HUES6 (cell line): ENCODE measurements around the gene GNA12.
"Not testable (repeated sequence)": the region's sequence is repeated elsewhere in the genome, so short reads cannot be mapped to it uniquely, and the experiment has no call there.

Source experiments
- H3K27ac ChIP-seq: 2 replicates; pipeline ENCODE4 v1.7.0; 2013; ENCODE audit warnings: low read depth, mild to moderate bottlenecking, low read length, inconsistent platforms
- H3K27me3 ChIP-seq: 2 replicates; pipeline ENCODE4 v1.6.1; 2013; ENCODE audit warnings: low read length; ENCODE audit not compliant: control insufficient read depth, insufficient read depth
- H3K36me3 ChIP-seq: 2 replicates; pipeline ENCODE4 v1.6.1; 2013; ENCODE audit warnings: low read length; ENCODE audit not compliant: control insufficient read depth, insufficient read depth
- H3K4me1 ChIP-seq: 2 replicates; pipeline ENCODE4 v1.6.1; 2013; ENCODE audit warnings: low read length; ENCODE audit not compliant: control insufficient read depth, insufficient read depth
- H3K4me3 ChIP-seq: 2 replicates; pipeline ENCODE4 v1.5.1; 2013; ENCODE audit warnings: low read depth, low read length
- H3K9ac ChIP-seq: one replicate; pipeline ENCODE4 v1.6.1; 2013; ENCODE audit warnings: mild to moderate bottlenecking, low read length
- H3K9me3 ChIP-seq: 2 replicates; pipeline ENCODE4 v1.6.1; 2013; ENCODE audit warnings: low read depth, low read length; ENCODE audit not compliant: control insufficient read depth, insufficient read depth

GNA12 gene

GRCh38 chr7:2738766-2739549, 105.2 kb downstream of the GNA12 start:
- Histone ChIP-seq H3K36me3 (peaks cover 2% of the 10 kb centered on the region; the same call in 1 of the 2 replicates), H3K9ac (no peak overlapping the region), H3K4me1 (peaks cover 7% of the 10 kb centered on the region; the same call in 1 of the 2 replicates), H3K9me3 (no peaks in the 10 kb centered on the region; the same call in 1 of the 2 replicates), H3K4me3 (no peak overlapping the region), H3K27me3 (no peaks in the 10 kb centered on the region), H3K27ac (no peak overlapping the region)

DNA sequence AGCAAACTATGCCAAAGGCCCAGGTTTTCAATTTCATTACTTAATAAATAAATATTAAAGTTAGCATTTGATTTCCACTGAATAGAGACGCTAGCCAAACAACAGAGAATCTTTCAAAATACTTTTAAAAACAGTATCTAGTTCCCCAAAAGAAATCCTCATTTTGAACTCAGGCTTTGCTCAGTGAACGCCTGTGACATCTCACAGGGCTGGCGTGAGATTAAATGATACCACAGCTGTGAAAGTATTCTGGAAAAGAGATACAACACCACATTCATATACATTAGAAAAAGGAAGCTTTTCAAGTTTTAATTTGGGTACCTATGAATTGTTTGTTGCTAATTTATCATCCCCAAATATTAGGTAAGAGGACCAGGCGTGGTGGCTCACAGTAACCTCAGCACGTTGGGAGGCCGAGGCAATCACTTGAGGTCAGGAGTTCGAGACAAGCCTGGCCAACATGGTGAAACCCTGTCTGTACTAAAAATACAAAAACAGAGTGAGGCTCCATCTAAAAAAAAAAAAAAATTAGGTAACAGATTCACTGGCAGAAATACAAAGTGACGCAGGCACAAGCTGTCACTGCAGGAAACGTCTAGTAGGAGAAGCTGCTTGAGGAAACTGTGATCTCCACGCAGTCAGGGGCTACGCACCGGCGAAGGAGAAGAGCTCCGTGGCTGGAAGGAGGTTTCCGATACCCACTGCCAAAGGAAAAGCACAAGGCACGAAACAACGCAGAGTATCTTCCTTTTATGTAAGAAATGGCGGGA, 106.2 kb downstream of the GNA12 start:
- no peak overlapping the region for H3K4me3 ChIP-seq
- peaks cover 2% of the 10 kb centered on the region; the same call in 1 of the 2 replicates for H3K36me3 ChIP-seq
- H3K4me1 ChIP-seq, result peaks cover 11% of the 10 kb centered on the region; the same call in 1 of the 2 replicates
- H3K27ac ChIP-seq, result no peak overlapping the region
- H3K27me3 ChIP-seq, result no peaks in the 10 kb centered on the region
- no peaks in the 10 kb centered on the region; the same call in 1 of the 2 replicates for H3K9me3 ChIP-seq
- H3K9ac ChIP-seq, result no peak overlapping the region

DNA sequence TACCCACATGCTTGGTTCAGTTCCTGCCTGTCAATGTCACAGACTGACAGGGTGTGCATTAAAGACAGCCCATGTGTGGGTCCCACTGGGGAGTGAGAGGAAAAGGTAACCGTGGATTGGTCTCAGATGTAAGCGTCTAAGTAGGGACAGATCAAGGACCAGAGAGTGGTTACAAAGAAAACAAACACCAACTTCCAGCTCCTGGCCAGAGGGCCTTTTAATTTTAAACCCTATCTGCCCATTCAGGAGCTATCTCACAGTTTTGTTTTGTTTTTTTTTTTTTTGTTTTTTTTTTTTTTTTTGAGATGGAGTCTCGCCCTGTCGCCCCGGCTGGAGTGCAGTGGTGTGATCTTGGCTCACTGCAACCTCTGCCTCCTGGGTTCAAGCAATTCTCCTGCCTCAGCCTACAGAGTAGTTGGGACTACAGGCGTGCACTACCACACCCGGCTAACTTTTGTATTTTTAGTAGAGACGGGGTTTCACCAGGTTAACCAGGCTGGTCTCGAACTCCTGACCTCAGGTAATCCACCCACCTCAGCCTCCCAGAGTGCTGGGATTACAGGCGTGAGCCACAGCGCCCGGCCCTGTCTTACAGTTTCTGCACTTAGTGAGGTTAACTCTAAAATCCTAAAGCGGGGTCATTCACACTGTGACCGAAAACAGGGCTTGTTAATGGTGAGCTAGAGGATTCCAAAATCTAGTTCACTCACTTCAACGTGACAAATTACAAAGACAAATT, 106.9 kb downstream of the GNA12 start:
- H3K4me1 ChIP-seq, result peaks cover 11% of the 10 kb centered on the region; the same call in 1 of the 2 replicates
- not testable (repeated sequence) for H3K27ac ChIP-seq, H3K4me3 ChIP-seq, H3K36me3 ChIP-seq, H3K9ac ChIP-seq, H3K27me3 ChIP-seq, H3K9me3 ChIP-seq

- H3K9me3 ChIP-seq, result no peaks in the 10 kb centered on the region
- no peak overlapping the region for H3K9ac ChIP-seq
- no peaks in the 10 kb centered on the region for H3K27me3 ChIP-seq
- H3K36me3 ChIP-seq, result peaks cover 4% of the 10 kb centered on the region
- peaks cover 11% of the 10 kb centered on the region; the same call in 1 of the 2 replicates for H3K4me1 ChIP-seq
- H3K27ac ChIP-seq, result no peak overlapping the region
- H3K4me3 ChIP-seq, result no peak overlapping the region
Observed at GRCh38 chr7:2736411-2736914, 107.6 kb downstream of the GNA12 start.

- Histone ChIP-seq H3K4me3 (no peak overlapping the region), H3K4me1 (peaks cover 11% of the 10 kb centered on the region; the same call in 1 of the 2 replicates), H3K27me3 (no peaks in the 10 kb centered on the region), H3K9me3 (no peaks in the 10 kb centered on the region), H3K27ac (no peak overlapping the region), H3K36me3 (peaks cover 11% of the 10 kb centered on the region), H3K9ac (no peak overlapping the region)
Observed at GRCh38 chr7:2735744-2736143, 108.4 kb downstream of the GNA12 start.

- Histone ChIP-seq H3K36me3 (peaks cover 19% of the 10 kb centered on the region), H3K4me1 (peaks cover 11% of the 10 kb centered on the region; the same call in 1 of the 2 replicates), H3K4me3 (no peak overlapping the region), H3K27ac (no peak overlapping the region), H3K9me3 (no peaks in the 10 kb centered on the region), H3K9ac (no peak overlapping the region), H3K27me3 (no peaks in the 10 kb centered on the region)
Observed at GRCh38 chr7:2734751-2735571, 109.1 kb downstream of the GNA12 start.

- no peaks in the 10 kb centered on the region for H3K9me3 ChIP-seq
- no peaks in the 10 kb centered on the region for H3K27me3 ChIP-seq
- H3K4me1 ChIP-seq, result peaks cover 18% of the 10 kb centered on the region; the same call in 1 of the 2 replicates
- H3K36me3 ChIP-seq, result peaks cover 24% of the 10 kb centered on the region
- H3K27ac ChIP-seq, result no peak overlapping the region
- H3K4me3 ChIP-seq, result no peak overlapping the region
- no peak overlapping the region for H3K9ac ChIP-seq
Observed at GRCh38 chr7:2734084-2734686, 109.9 kb downstream of the GNA12 start.

DNA sequence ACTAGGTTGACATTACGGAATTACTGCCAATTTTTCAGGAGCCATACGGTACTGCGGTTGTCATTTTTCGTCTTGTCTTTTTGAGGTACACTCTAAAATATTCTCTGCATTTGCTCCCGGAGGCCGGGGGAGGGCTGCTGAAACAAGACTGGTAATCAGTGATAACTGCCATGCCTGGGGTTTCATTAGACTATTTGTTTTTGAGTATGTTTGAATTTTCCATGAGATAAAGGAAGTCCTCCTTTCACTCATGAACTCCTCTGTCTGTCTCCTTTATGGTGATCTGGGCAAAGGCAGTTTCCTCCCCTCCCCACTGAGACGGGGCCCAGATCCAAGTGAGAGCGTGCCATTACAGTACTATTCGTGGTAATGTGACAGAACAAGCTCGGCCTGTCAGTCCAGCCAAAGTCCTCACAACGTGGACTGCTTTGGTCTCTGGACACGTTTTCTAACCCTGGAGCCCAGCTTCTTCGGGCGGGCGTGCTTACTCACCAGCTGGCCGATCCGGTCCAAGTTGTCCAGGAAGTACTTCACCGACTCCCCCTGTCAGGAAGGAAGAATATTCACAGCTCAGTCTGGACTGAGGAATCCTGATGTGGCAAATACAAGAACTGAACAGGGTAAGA, 111.0 kb downstream of the GNA12 start:
- Histone ChIP-seq H3K9me3 (no peaks in the 10 kb centered on the region), H3K36me3 (peaks cover 29% of the 10 kb centered on the region), H3K27ac (0 out of 2 replicates have a peak overlapping the region, but pooled peaks have one; percentile 21), H3K9ac (no peak overlapping the region), H3K27me3 (no peaks in the 10 kb centered on the region), H3K4me1 (peaks cover 18% of the 10 kb centered on the region; the same call in 1 of the 2 replicates), H3K4me3 (no peak overlapping the region)

DNA sequence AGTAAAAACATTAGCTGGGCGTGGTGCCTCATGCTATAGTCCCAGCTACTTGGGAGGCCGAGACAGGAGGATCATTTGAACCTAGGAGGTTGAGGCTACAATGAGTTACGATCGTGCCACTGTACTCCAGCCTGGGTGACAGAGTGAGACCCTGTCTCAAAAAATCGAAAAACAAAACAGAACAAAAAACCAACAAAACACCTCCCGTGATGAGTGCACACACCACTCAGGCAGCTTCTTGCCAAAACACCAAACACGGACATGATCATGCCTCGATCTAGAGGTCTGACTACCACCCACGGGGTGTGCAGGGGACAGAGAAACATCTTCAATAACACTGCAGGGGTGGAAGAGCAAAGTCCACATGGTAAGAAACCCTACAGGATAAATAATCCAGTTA, 111.7 kb downstream of the GNA12 start:
- Histone ChIP-seq H3K9me3 (no peaks in the 10 kb centered on the region), H3K4me3 (no peak overlapping the region), H3K9ac (no peak overlapping the region), H3K4me1 (peaks cover 18% of the 10 kb centered on the region; the same call in 1 of the 2 replicates), H3K27ac (no peak overlapping the region), H3K27me3 (no peaks in the 10 kb centered on the region), H3K36me3 (peaks cover 31% of the 10 kb centered on the region)
